Measurements from ENCODE around the gene HGFAC. TPM values are rescaled to one million over a fixed set of nuclear protein-coding genes. Genes with fewer than 3 reads are reported as not detected.

HGFAC gene
- total RNA-seq, 1 donor from 2014 or later, result not detected

DNA sequence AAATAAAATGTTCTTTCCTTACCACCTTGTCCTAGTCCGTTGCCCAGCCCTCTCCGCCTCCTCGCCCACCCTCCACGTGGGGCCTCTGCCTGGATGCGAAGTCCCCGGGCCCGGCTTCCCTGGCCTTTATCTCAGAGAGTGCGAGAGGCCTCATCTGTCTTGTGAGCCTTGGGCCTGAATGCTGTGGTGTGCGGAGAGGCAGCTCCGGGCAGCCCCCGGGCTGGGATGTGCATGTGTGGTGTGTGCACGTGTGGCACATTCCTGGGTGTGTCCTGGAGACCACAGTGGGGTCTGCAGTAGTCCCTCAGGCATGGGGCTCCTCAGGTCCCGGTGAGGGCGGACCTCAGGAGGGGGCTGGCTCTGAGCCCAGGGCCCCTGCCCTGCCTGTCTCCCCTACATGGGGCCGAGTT, 52.7 kb downstream of the HGFAC start:
- Histone ChIP-seq H3K27me3 (peaks cover 58% of the 10 kb centered on the region), H3K4me3 (no peak overlapping the region), H3K4me2 (peak overlapping the region; percentile 4), H3K36me3 (no peaks in the 10 kb centered on the region), H3K9ac (no peak overlapping the region), H4K20me1 (ENCODE audit: low read depth) (peaks cover 62% of the 10 kb centered on the region), H3F3A (ENCODE audit: low read depth) (peaks cover 12% of the 10 kb centered on the region), H3K9me3 (ENCODE audit: low read depth) (no peaks in the 10 kb centered on the region), H3K79me2 (ENCODE audit: low read depth) (no peaks in the 10 kb centered on the region), H3K27ac (no peak overlapping the region), H3K4me1 (peaks cover 25% of the 10 kb centered on the region), H2AFZ (replicated peaks) (no peak overlapping the region)
- H3K4me3 Mint-ChIP-seq, result no peak overlapping the region
- no peak for TF ChIP-seq EZH2phosphoT487 (IDR thresholded peaks at IDR 0.05)
- TF ChIP-seq EZH2 (IDR thresholded peaks at IDR 0.05), result no peak
- DNase-seq (ENCODE audit: low spot score), result peak; percentile 39
- H3K27me3 Mint-ChIP-seq (ENCODE audit: insufficient read depth, low read depth), result peaks cover 14% of the 10 kb centered on the region
- H3K9me3 Mint-ChIP-seq, result no peaks in the 10 kb centered on the region
- no peak overlapping the region for H3K27ac Mint-ChIP-seq
- no peaks in the 10 kb centered on the region for H3K36me3 Mint-ChIP-seq
- peaks cover 15% of the 10 kb centered on the region for H3K4me1 Mint-ChIP-seq

DNA sequence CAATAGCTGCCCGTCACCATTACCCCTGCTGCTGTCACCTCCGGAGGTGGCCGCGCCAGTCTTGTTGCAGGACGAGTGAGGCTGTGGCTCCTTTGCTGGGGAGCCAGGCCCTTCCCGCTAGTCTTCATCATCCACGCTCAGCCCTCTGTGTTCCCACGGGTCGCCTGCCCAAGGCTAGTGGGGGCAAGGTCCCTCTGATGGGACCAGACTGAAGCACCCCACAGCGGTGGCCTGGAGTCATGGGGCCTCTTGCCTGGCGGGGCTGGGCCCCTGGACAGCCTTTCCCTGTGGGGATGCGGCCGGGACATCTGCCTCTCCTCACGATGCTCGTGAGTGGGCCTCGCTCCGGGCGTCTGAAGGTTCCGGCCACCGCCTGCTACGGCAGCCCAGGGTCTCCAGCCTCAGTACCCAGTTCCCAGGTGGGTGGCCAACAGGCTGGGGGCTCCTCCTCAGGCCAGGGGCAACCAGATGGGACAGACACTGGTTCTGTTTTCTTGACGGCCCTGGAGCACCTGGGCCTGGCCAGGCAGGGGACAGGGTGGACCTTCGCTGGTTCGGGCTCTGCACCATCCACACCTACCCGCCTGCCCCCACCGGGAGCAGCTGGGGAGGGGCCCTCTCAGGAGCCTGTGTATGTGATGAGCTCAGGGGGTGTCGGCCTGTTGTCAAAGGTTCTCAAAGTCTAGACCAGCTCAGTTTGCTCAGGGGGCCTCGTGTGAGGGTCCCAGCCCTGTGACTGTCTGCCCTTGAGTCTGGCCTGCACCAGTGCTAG, 53.6 kb downstream of the HGFAC start:
- TF ChIP-seq, protein P1, sequence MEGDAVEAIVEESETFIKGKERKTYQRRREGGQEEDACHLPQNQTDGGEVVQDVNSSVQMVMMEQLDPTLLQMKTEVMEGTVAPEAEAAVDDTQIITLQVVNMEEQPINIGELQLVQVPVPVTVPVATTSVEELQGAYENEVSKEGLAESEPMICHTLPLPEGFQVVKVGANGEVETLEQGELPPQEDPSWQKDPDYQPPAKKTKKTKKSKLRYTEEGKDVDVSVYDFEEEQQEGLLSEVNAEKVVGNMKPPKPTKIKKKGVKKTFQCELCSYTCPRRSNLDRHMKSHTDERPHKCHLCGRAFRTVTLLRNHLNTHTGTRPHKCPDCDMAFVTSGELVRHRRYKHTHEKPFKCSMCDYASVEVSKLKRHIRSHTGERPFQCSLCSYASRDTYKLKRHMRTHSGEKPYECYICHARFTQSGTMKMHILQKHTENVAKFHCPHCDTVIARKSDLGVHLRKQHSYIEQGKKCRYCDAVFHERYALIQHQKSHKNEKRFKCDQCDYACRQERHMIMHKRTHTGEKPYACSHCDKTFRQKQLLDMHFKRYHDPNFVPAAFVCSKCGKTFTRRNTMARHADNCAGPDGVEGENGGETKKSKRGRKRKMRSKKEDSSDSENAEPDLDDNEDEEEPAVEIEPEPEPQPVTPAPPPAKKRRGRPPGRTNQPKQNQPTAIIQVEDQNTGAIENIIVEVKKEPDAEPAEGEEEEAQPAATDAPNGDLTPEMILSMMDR (IDR thresholded peaks at IDR 0.05), result no peak
- Histone ChIP-seq H3K27me3 (peaks cover 49% of the 10 kb centered on the region), H3K9me3 (ENCODE audit: low read depth) (no peaks in the 10 kb centered on the region), H3K9ac (no peak overlapping the region), H2AFZ (replicated peaks) (no peak overlapping the region), H3K27ac (no peak overlapping the region), H3K4me1 (peaks cover 25% of the 10 kb centered on the region), H3K4me3 (no peak overlapping the region), H3K4me2 (no peak overlapping the region), H3F3A (ENCODE audit: low read depth) (peaks cover 10% of the 10 kb centered on the region), H3K79me2 (ENCODE audit: low read depth) (no peaks in the 10 kb centered on the region), H4K20me1 (ENCODE audit: low read depth) (peaks cover 71% of the 10 kb centered on the region), H3K36me3 (no peaks in the 10 kb centered on the region)
- Mint-ChIP-seq H3K4me1 (peaks cover 15% of the 10 kb centered on the region), H3K36me3 (no peaks in the 10 kb centered on the region), H3K27ac (no peak overlapping the region), H3K9me3 (no peaks in the 10 kb centered on the region), H3K27me3 (ENCODE audit: insufficient read depth, low read depth) (peaks cover 9% of the 10 kb centered on the region), H3K4me3 (no peak overlapping the region)
- no peak for DNase-seq (ENCODE audit: low spot score)

DNA sequence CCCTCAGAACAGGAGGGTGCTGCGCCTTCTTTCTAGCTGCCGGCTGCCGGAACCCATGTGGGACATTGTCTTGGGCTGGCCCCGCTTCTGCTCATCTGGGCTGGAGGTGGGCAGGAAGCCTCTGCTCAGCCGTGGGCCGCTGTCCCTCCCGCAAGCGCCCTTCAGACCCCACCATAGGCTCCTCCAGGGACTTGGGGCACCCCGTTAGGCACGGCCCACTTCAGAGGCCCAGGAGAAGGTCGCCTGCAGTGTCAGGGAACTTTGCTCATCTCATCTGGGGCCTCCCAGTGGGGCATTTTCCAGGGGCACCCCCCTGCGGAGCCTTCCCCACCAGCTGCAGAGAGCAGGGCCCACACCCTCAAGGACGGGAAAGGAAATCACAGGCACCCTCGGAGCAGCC, 54.3 kb downstream of the HGFAC start:
- Histone ChIP-seq H4K20me1 (ENCODE audit: low read depth) (peaks cover 77% of the 10 kb centered on the region), H3K79me2 (ENCODE audit: low read depth) (no peaks in the 10 kb centered on the region), H2AFZ (replicated peaks) (no peak overlapping the region), H3K4me1 (peaks cover 25% of the 10 kb centered on the region), H3F3A (ENCODE audit: low read depth) (peaks cover 10% of the 10 kb centered on the region), H3K36me3 (no peaks in the 10 kb centered on the region), H3K4me3 (no peak overlapping the region), H3K27me3 (peaks cover 42% of the 10 kb centered on the region), H3K9ac (no peak overlapping the region), H3K27ac (no peak overlapping the region), H3K9me3 (ENCODE audit: low read depth) (no peaks in the 10 kb centered on the region), H3K4me2 (no peak overlapping the region)
- Mint-ChIP-seq H3K36me3 (no peaks in the 10 kb centered on the region), H3K27ac (no peak overlapping the region), H3K9me3 (no peaks in the 10 kb centered on the region), H3K4me3 (no peak overlapping the region), H3K27me3 (ENCODE audit: insufficient read depth, low read depth) (peaks cover 8% of the 10 kb centered on the region), H3K4me1 (peaks cover 15% of the 10 kb centered on the region)
- TF ChIP-seq, protein P1 (IDR thresholded peaks at IDR 0.05), result no peak
- TF ChIP-seq EZH2phosphoT487 (IDR thresholded peaks at IDR 0.05) (no peak), EZH2 (IDR thresholded peaks at IDR 0.05) (no peak)
- DNase-seq (ENCODE audit: low spot score), result no peak

DNA sequence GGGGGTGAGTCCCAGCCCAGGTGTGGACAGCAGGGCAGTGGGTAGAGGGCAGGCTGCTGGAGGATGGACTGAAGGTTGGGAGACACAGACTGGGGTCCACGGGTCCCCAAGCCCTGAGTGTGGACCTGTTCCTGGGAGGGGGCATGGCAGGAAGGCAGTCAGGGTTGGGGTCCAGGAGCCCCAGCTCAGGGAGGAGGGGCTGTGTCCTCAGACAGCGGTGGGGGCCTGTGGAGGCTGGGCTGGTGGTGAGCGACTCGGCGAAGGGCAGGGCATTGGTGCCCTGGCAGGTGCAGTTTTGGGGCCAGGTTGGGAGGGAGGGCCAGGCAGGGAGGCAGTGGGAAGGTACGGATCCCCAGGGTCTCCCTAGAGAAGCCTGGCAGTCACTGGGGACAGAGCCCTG, 55.3 kb downstream of the HGFAC start:
- Histone ChIP-seq H3F3A (ENCODE audit: low read depth) (peaks cover 10% of the 10 kb centered on the region), H3K79me2 (ENCODE audit: low read depth) (no peaks in the 10 kb centered on the region)
- H3K27ac Mint-ChIP-seq, result no peak overlapping the region

More for the DNA sequence above, 55.3 kb downstream of the HGFAC start:
- Histone ChIP-seq H3K4me1 (peaks cover 25% of the 10 kb centered on the region), H3K27ac (no peak overlapping the region), H3K36me3 (no peaks in the 10 kb centered on the region), H3K27me3 (peaks cover 32% of the 10 kb centered on the region), H3K4me3 (no peak overlapping the region), H2AFZ (replicated peaks) (no peak overlapping the region), H3K9ac (no peak overlapping the region), H3K4me2 (no peak overlapping the region), H4K20me1 (ENCODE audit: low read depth) (peaks cover 82% of the 10 kb centered on the region), H3K9me3 (ENCODE audit: low read depth) (no peaks in the 10 kb centered on the region)
- Mint-ChIP-seq H3K36me3 (no peaks in the 10 kb centered on the region), H3K4me1 (peaks cover 15% of the 10 kb centered on the region), H3K4me3 (no peak overlapping the region), H3K27me3 (ENCODE audit: insufficient read depth, low read depth) (peaks cover 4% of the 10 kb centered on the region), H3K9me3 (no peaks in the 10 kb centered on the region)
- no peak for DNase-seq (ENCODE audit: low spot score)
- TF ChIP-seq, protein P1 (IDR thresholded peaks at IDR 0.05), result no peak
- TF ChIP-seq EZH2phosphoT487 (IDR thresholded peaks at IDR 0.05) (no peak), EZH2 (IDR thresholded peaks at IDR 0.05) (no peak)
